ENCODE data around the gene NLRP5. TPM values are rescaled to one million over a fixed set of nuclear protein-coding genes. Genes with fewer than 3 reads are reported as not detected.

NLRP5 gene
- total RNA-seq, 2 experiments from 2014 or later, result not detected

DNA sequence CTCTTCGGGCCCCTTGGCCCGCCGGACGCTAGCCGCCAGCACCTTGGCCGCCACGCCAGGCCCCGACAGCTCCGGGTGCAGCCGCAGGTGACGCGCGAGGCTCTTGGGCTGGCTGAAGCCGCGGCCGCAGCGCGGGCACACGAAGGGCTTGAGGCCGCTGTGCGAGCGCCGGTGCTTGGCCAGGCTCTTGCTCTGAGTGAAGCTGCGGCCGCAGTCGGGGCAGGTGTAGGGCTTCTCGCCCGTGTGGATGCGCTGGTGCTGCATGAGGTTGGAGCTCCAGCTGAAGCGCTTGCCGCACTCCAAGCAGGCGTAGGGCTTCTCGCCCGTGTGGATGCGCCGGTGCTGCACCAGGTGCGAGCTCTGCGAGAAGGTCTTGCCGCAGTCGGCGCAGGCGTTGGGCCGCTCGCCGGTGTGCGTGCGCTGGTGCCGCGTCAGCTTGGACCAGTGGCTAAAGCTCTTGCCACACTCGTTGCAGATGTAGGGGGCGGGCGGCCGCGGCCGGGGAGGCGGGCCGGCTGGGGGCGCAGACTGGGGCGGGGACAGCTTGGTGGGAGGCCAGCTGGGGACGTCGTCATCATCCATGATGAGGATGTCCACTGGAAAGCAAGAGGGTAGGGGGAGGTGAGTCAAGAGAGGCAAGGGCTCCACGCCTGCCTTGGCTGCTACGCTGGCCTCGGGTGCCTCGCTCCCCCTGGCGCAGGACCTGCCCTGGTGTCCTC is 102.1 kb downstream of the NLRP5 start:
- Mint-ChIP-seq H3K9me3 (peaks cover 7% of the 10 kb centered on the region), H3K36me3 (ENCODE audit: low read depth) (peaks cover 23% of the 10 kb centered on the region), H3K27me3 (no peaks in the 10 kb centered on the region), H3K4me3 (no peak overlapping the region), H3K4me1 (ENCODE audit: low read depth) (peaks cover 3% of the 10 kb centered on the region), H3K27ac (no peak overlapping the region)
- no peak for DNase-seq
- intact Hi-C loops (cut with micrococcal nuclease), result no loop called here
- TF ChIP-seq, protein P1, sequence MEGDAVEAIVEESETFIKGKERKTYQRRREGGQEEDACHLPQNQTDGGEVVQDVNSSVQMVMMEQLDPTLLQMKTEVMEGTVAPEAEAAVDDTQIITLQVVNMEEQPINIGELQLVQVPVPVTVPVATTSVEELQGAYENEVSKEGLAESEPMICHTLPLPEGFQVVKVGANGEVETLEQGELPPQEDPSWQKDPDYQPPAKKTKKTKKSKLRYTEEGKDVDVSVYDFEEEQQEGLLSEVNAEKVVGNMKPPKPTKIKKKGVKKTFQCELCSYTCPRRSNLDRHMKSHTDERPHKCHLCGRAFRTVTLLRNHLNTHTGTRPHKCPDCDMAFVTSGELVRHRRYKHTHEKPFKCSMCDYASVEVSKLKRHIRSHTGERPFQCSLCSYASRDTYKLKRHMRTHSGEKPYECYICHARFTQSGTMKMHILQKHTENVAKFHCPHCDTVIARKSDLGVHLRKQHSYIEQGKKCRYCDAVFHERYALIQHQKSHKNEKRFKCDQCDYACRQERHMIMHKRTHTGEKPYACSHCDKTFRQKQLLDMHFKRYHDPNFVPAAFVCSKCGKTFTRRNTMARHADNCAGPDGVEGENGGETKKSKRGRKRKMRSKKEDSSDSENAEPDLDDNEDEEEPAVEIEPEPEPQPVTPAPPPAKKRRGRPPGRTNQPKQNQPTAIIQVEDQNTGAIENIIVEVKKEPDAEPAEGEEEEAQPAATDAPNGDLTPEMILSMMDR (IDR thresholded peaks at IDR 0.05), result no peak
- POLR2A ChIA-PET, result no interaction called here
- CTCF ChIA-PET, result no interaction called here
- no peak for ATAC-seq

DNA sequence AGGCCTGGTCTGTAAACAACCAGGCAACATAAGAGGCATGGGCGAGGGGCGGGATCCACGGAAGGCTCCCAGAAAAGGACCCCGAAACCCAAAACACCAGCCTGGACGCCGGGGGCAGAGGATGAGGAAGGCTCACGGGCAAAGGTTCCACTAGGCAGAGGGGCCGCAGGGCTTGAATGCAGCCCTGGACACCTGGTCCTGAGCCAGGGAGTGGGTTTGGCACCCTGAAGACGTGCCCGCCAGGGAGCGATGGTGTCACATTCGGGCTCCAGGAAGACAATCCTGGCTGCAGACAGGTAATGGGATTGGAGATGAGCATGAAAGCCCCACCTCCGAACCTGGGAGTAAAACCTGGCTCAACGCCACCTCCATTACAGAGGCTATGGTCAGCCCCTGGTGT is 102.8 kb downstream of the NLRP5 start:
- no peak overlapping the region for H3K27ac Mint-ChIP-seq
- ChIA-PET CTCF (no interaction called here), POLR2A (no interaction called here)
- no peak for ATAC-seq
- H3K27me3 Mint-ChIP-seq, result no peaks in the 10 kb centered on the region
- H3K4me3 Mint-ChIP-seq, result no peak overlapping the region
- no peak for DNase-seq
- peaks cover 3% of the 10 kb centered on the region for H3K4me1 Mint-ChIP-seq (ENCODE audit: low read depth)
- peaks cover 7% of the 10 kb centered on the region for H3K9me3 Mint-ChIP-seq
- intact Hi-C loops (cut with micrococcal nuclease), result no loop called here
- H3K36me3 Mint-ChIP-seq (ENCODE audit: low read depth), result peaks cover 25% of the 10 kb centered on the region
- TF ChIP-seq, protein P1 (IDR thresholded peaks at IDR 0.05), result no peak

DNA sequence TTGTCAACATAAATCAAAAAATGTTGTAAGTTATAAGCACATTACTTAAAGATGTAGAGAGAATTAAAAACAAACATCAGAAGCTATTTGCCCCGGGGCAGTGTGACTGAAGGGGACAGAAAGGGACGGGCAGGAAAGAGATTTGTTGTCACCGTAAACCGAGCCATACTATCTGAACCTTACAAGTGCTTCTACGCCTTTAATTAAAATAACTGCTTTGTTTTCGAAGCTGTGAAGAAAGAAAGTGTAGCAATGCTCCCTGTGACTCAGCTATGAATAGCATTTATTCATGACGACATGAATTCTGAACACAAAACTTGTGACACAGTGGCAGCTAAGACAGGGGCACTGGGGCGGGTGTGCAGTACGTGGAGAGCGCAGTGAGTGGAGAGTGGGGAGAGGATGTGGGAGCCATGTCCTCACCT is 104.5 kb downstream of the NLRP5 start:
- intact Hi-C loops (cut with micrococcal nuclease), result no loop called here
- DNase-seq, result no peak
- H3K9me3 Mint-ChIP-seq, result peaks cover 7% of the 10 kb centered on the region
- no peak overlapping the region for H3K27ac Mint-ChIP-seq
- H3K4me3 Mint-ChIP-seq, result no peak overlapping the region
- H3K27me3 Mint-ChIP-seq, result no peaks in the 10 kb centered on the region
- ChIA-PET CTCF (interaction anchor here (0.8 to 2.0 kb wide), 4 partner anchors 10 to 242 kb away, joined by 3 to 6 read pairs (median 4); no protein-coding TSS in a partner anchor), POLR2A (no interaction called here)
- no peak for ATAC-seq
- TF ChIP-seq, protein P1 (IDR thresholded peaks at IDR 0.05), result no peak
- H3K36me3 Mint-ChIP-seq (ENCODE audit: low read depth), result peaks cover 28% of the 10 kb centered on the region
- H3K4me1 Mint-ChIP-seq (ENCODE audit: low read depth), result peaks cover 3% of the 10 kb centered on the region

DNA sequence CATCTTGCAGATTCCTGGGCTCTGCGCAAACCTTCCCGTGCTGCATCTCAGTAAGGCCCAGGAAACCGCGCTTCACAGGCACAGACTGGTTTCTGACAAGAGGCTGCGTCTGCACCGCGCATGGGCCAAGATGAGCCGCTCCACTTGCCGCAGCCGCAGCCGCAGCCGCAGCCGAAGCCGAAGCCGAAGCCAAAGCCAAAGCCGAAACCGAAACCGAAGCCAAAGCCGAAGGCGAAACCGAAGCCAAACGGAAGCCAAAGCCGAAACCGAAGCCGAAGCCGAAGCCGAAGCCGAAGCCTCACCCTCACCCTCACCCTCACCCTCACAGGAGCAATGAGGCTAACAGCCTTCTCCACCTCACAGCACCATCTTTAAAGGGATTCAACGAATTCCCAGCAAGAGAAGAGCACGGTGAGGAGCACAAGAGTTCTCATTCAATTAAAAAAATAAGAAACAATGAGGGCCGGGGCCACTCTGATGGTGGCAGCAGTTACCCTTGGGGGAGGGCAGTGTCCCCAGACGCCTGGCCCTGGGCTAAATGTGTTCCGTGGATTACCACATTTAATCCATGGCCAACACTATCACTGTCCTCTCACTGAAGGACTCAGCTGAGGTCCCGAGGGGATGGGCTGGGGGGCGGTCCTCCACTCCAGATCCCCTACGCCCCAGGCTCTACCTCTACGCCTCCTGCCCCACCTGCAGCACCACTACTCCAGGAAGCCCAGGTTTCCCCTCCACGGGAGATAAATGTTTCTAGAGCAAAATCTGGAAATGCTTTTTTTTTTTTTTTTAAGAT is 105.4 kb downstream of the NLRP5 start:
- POLR2A ChIA-PET, result no interaction called here
- H3K9me3 Mint-ChIP-seq, result peaks cover 7% of the 10 kb centered on the region
- DNase-seq (no peak), ATAC-seq (no peak)
- H3K27ac Mint-ChIP-seq, result no peak overlapping the region
- CTCF ChIA-PET, result interaction anchor here (1.3 to 2.0 kb wide), 3 partner anchors 11 to 80 kb away, joined by 4 to 6 read pairs (median 5); no protein-coding TSS in a partner anchor
- H3K36me3 Mint-ChIP-seq (ENCODE audit: low read depth), result peaks cover 28% of the 10 kb centered on the region
- H3K4me3 Mint-ChIP-seq, result no peak overlapping the region
- TF ChIP-seq, protein P1 (IDR thresholded peaks at IDR 0.05), result no peak
- H3K27me3 Mint-ChIP-seq, result no peaks in the 10 kb centered on the region
- H3K4me1 Mint-ChIP-seq (ENCODE audit: low read depth), result peaks cover 3% of the 10 kb centered on the region
- intact Hi-C loops (cut with micrococcal nuclease), result no loop called here

Measured in activated CD8-positive, alpha-beta T cell treated with anti-CD3 and anti-CD28 coated beads for 36 hours (primary cell).